Heart right ventricle (tissue), 16 donors: ENCODE results near the gene MEFV. TPM values are rescaled to one million over a fixed set of nuclear protein-coding genes. Genes with fewer than 3 reads are reported as not detected.
"Not testable (repeated sequence)": the region's sequence is repeated elsewhere in the genome, so short reads cannot be mapped to it uniquely, and the experiment has no call there.

Experiments used
- ATAC-seq, 8 donors: fragments of 200-7000 bp; cut with Tn5 transposase; one replicate each; pipeline ENCODE4 v1.9.1; 2020; ENCODE audit warnings: mild to moderate bottlenecking in 8 of 8, moderate library complexity in 8 of 8, moderate number of reproducible peaks in 1 of 8
- DNase-seq, 2 donors: peaks; one replicate each; pipeline ENCODE4 v3.0.0-alpha.2; 2020
- H3K27ac ChIP-seq, 10 donors: fragments of 200-600 bp; sonication (generic) in 2 of 10; one replicate each; pipeline versions ENCODE4 v1.5.0 to v1.8.0; 2020 to 2022; ENCODE audit warnings: mild to moderate bottlenecking in 3 of 10
- H3K27me3 ChIP-seq, 7 donors: fragments of 200-600 bp; one replicate each; pipeline ENCODE4 v1.8.0; 2021 to 2022; ENCODE audit warnings: mild to moderate bottlenecking in 2 of 7
- H3K36me3 ChIP-seq, 9 donors: fragments of 200-600 bp; sonication (generic) in 1 of 9; one replicate each; pipeline versions ENCODE4 v1.5.0 to v1.8.0; 2020 to 2022; ENCODE audit warnings: mild to moderate bottlenecking in 2 of 9
- H3K4me1 ChIP-seq, 9 donors: fragments of 200-600 bp; sonication (generic) in 1 of 9; one replicate each; pipeline versions ENCODE4 v1.5.0 to v1.8.0; 2020 to 2022; ENCODE audit warnings: mild to moderate bottlenecking in 4 of 9
- H3K4me3 ChIP-seq, 10 donors: fragments of 200-600 bp; sonication (generic) in 2 of 10; one replicate each; pipeline versions ENCODE4 v1.5.0 to v1.8.0; 2020 to 2022; ENCODE audit warnings: mild to moderate bottlenecking in 7 of 10, moderate library complexity in 2 of 10
- H3K9me3 ChIP-seq, 11 donors: fragments of 200-600 bp in 10 of 11; sonication (generic) in 2 of 11; one replicate each; pipeline versions ENCODE4 v1.5.0 to v1.8.0; 2013 to 2022; ENCODE audit warnings: mild to moderate bottlenecking in 2 of 11, control low read depth in 1 of 11, moderate library complexity in 1 of 11
- CTCF ChIP-seq, 9 donors: fragments of 200-600 bp; sonication (generic) in 2 of 9; IDR thresholded peaks; one replicate each; pipeline versions ENCODE4 v1.5.0 to v1.8.0; 2021 to 2022; ENCODE audit warnings: antibody characterized with exemption in 9 of 9, mild to moderate bottlenecking in 5 of 9, moderate library complexity in 1 of 9
- WGBS, 2 donors: extraction: QIAGEN DNeasy Blood & Tissue Kit; methylation state at CpG; one replicate each; pipeline ENCODE4 v1.1.7; 2013; ENCODE audit warnings: inconsistent platforms in 1 of 2; 5-methylcytosine and 5-hydroxymethylcytosine counted together
- intact Hi-C, 10 donors: fragments of 100-400 bp; cut with DNase I; formaldehyde crosslinking; loops; one replicate each; pipeline versions ENCODE4 v1.11.1 to v1.14.2; 2022
- polyA plus RNA-seq, 2 donors: library from polyadenylated mRNA; stranded (reverse); fragments of 200-250 nt; gene quantifications; one replicate each; pipeline ENCODE4 v1.2.3, GENCODE V29; 2013
- total RNA-seq, 10 donors: library from RNA; stranded (reverse); fragmentation: NEBNext Ultra II Directional in 3 of 10; extraction: Animal tissue kit (Norgen Biotek cat#: 25700) in 3 of 10; gene quantifications; one replicate each; pipeline versions ENCODE4 v1.2.1 to v1.2.4, GENCODE V29; 2021 to 2023
- donor health status: Arrhythmogenic right ventricular cardiomyopathy.
- donor health status: ischemic (EF 13 %, LVEDD 7.1; RV severe dilation, severe dysfunction).
- donor health status: healthy with polysubstance abuse.
- donor health status: DM: no; HTN: yes; CAD: no.
- donor health status: DM: no; HTN: no; CAD: no.
- donor health status: ischemic (EF 25% LVEDD 6.9; RV normal size, moderate dysfunction).
- donor health status: ischemic (EF 25% LVEDD 5.7; RV mildly dilated, moderate dysfunction).
- donor health status: healthy.
- donor health status: DM: yes; HTN: yes; CAD: no.
- donor health status: Ischemic cardiomyopathy.
- donor health status: ischemic (EF 35%, LVEDD 5.7; RV mildly dilated, moderate dysfunction).
- donor health status: nonischemic (EF 11% LVEDD 7.7; RV severe dilation, severe dysfunction).
- donor health status: DM: yes; HTN: yes; CAD: no.
- donor health status: PGD.
- donor health status: ischemic (EF 29% LVEDD 5.4; RV normal size, mild dysfunction).
- donor health status: nonischemic (EF 23%, LVEDD 6.1; RV moderate dilation, normal function).

MEFV gene
- total and polyA plus RNA-seq, 12 donors: 0.11 to 3.1 (median 0.46) TPM

GRCh38 chr16:3276679-3277078 is 20.2 kb upstream of the MEFV start:
- no peak for TF ChIP-seq CTCF (IDR thresholded peaks at IDR 0.05)
- Histone ChIP-seq H3K9me3 (peaks cover 0 to 36% (median 0%) of the 10 kb centered on the region in 11 donors), H3K27me3 (no peaks in the 10 kb centered on the region), H3K4me1 (peaks cover 0 to 5% (median under 1%) of the 10 kb centered on the region in 9 donors), H3K36me3 (no peaks in the 10 kb centered on the region), H3K4me3 (no peak overlapping the region), H3K27ac (no peak overlapping the region)
- intact Hi-C loops: no loop called here
- 86% methylated on average over 5 of the region's 5 CpGs for WGBS, 2 donors
- ATAC-seq (no peak), DNase-seq (no peak)

DNA sequence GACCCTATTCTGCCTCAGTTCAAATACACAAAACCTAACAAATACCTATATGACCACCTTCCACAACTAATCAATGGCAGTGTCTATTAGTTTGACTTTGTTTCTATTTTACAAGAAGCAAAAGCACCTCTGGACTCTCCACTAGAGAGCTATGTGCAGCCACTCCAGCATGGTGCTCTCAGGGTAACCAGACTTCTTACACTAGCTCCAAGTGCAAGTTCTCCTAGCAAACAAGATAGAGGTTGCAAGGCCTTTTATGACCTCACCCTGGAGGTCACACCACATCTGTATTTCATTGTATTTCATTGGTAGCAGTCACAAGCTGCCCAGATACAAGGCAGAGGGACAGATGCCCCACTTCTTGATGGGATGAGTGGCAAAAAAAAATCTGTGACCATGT is 18.5 kb upstream of the MEFV start:
- ATAC-seq (no peak), DNase-seq (no peak)
- Histone ChIP-seq H3K27me3 (no peaks in the 10 kb centered on the region), H3K36me3 (peaks cover 0 to under 1% (median 0%) of the 10 kb centered on the region in 9 donors), H3K4me3 (no peak overlapping the region), H3K9me3 (peaks cover 0 to 50% (median 0%) of the 10 kb centered on the region in 11 donors), H3K4me1 (no peaks in the 10 kb centered on the region), H3K27ac (no peak overlapping the region)
- TF ChIP-seq CTCF (IDR thresholded peaks at IDR 0.05): no peak
- intact Hi-C loops: no loop called here

- 59 to 63% methylated on average over 4 of the region's 4 CpGs for WGBS, 2 donors
- Histone ChIP-seq H3K27me3 (no peaks in the 10 kb centered on the region), H3K4me3 (no peak overlapping the region), H3K4me1 (no peaks in the 10 kb centered on the region), H3K27ac (no peak overlapping the region), H3K36me3 (peaks cover 0 to 5% (median 0%) of the 10 kb centered on the region in 9 donors), H3K9me3 (peaks cover 0 to 55% (median 0%) of the 10 kb centered on the region in 11 donors)
- intact Hi-C loops: no loop called here
- DNase-seq (no peak), ATAC-seq (no peak)
- no peak for TF ChIP-seq CTCF (IDR thresholded peaks at IDR 0.05)
These were observed 18.1 kb upstream of the MEFV start for GRCh38 chr16:3274490-3274889.

GRCh38 chr16:3271281-3271680 is 14.8 kb upstream of the MEFV start:
- intact Hi-C loops, H3K4me1 ChIP-seq, ATAC-seq, DNase-seq, H3K27ac ChIP-seq, H3K27me3 ChIP-seq, H3K4me3 ChIP-seq: not testable (repeated sequence)
- peaks cover 0 to 32% (median 13%) of the 10 kb centered on the region in 9 donors for H3K36me3 ChIP-seq
- peaks cover 0 to 87% (median 12%) of the 10 kb centered on the region in 11 donors for H3K9me3 ChIP-seq
- WGBS, 2 donors: 93 to 94% methylated on average over 22 of the region's 22 CpGs

GRCh38 chr16:3270718-3271117 is 14.3 kb upstream of the MEFV start:
- Histone ChIP-seq H3K36me3 (peaks cover 0 to 37% (median 19%) of the 10 kb centered on the region in 9 donors), H3K9me3 (peaks cover 0 to 92% (median 12%) of the 10 kb centered on the region in 11 donors)
- DNase-seq, H3K27ac ChIP-seq, H3K4me1 ChIP-seq, H3K27me3 ChIP-seq, ATAC-seq, H3K4me3 ChIP-seq, intact Hi-C loops: not testable (repeated sequence)
- 77% methylated on average over 5 of the region's 5 CpGs for WGBS, 2 donors
